GM21576 (cell line): Measurements from ENCODE around the gene TNFAIP2.
A peak's percentile ranks its signal among the peaks of the same experiment; 100 is the strongest.

ENCODE experiments used
- ATAC-seq: cut with Tn5 transposase; IDR thresholded peaks from one replicate; pipeline ENCODE4 v1.9.1; 2021; ENCODE audit warnings: mild to moderate bottlenecking, moderate library complexity; ENCODE audit not compliant: unreplicated experiment

Gene TNFAIP2

DNA sequence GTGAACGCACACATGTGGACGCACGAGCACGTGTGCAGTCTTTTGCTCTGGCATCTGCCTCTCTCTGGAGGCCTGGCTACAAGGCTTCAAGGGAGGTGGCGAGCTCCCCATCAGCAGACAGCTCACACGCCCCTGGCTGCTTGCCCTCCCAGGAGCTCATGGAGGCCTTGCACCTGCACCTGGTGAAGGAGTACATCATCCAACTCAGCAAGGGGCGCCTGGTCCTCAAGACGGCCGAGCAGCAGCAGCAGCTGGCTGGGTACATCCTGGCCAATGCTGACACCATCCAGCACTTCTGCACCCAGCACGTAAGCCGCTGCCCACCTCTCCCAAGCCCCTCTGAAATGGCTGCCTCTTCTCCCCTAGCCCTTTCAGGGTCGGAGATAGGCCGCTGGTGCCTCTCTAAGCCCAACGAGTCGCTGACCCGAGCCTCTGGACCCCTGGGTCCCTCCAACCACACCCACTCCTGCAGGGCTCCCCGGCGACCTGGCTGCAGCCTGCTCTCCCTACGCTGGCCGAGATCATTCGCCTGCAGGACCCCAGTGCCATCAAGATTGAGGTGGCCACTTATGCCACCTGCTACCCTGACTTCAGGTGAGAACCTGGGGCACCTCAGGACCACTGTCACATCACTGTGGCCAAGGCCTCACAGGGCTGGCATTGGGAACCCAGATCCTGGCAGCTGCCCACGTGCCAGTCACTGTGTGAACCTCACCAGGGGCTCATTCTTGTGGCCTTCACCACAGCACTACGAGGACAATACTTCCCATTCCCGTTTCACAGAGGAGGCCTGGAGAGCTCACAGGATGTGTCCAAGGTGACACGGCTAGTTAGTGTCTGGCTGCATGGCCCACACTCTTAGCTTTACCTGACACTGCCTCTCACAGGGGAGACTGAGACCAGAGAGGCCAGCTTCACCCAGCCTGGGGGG lies 10.2 kb downstream of the TNFAIP2 start:
- ATAC-seq, result no peak

DNA sequence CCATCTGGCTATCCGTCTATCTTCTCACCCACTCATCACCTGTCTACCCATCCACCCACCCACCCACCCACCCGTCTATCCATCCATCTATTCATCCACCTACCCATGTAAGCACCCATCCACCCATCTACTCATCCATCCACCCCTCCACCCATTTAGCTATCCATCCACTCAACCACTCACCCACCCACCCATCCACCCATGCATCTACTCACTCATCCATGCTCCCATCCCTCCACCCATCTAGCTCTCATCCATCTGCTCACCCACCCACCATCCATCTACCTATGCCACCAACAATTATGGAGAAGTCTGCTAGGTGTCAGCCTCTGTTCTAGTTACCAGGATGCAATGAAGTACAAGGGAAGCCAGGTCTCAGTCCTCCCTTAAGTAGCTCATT lies 11.1 kb downstream of the TNFAIP2 start:
- ATAC-seq, result no peak

GRCh38 chr14:103134919-103135318 lies 11.7 kb downstream of the TNFAIP2 start:
- ATAC-seq, result no peak

DNA sequence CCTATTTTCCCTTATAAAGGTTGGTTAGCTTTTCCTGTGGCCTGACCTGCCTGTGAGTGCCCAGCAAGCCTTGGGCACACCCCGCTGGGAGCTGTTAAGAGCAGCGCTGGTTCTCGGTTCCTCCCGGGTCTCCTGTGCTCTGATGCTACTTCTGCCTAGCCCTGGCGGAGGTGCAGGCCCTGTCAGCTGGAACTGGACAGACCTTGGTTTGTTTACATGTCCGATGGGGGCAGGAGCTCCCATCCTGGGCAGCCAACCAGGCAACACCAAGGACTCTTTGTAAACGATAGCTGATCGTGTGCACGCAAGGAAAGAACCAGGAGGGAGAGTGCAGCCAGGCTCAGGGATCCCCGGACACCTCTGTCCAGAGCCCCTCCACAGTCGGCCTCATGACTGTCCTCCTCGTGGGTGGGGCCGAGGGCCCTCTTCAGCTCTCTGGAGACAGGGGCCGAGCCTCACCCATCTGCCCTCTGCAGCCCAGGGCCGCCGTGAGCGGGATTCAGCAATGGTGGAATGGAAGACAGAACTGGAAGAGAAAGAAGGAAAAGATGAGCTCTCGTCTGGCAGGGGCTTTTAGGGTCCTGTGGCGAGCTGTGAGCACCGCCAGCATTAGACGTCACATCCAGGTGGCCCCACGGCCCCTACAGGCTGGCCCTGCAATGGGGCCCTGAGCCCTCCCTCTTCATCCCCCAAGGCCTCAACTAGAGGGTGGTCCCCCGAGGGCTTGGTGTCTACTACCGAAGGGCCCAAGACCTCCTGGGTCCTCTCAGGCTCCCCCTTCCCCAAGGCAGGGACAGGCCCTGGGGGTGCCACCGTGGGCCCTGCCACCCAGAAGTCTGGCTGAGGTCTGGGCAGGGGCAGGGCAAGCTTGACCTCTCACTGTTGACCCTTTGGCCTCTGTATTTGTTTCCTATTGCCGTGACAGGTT lies 12.3 kb downstream of the TNFAIP2 start:
- no peak for ATAC-seq

DNA sequence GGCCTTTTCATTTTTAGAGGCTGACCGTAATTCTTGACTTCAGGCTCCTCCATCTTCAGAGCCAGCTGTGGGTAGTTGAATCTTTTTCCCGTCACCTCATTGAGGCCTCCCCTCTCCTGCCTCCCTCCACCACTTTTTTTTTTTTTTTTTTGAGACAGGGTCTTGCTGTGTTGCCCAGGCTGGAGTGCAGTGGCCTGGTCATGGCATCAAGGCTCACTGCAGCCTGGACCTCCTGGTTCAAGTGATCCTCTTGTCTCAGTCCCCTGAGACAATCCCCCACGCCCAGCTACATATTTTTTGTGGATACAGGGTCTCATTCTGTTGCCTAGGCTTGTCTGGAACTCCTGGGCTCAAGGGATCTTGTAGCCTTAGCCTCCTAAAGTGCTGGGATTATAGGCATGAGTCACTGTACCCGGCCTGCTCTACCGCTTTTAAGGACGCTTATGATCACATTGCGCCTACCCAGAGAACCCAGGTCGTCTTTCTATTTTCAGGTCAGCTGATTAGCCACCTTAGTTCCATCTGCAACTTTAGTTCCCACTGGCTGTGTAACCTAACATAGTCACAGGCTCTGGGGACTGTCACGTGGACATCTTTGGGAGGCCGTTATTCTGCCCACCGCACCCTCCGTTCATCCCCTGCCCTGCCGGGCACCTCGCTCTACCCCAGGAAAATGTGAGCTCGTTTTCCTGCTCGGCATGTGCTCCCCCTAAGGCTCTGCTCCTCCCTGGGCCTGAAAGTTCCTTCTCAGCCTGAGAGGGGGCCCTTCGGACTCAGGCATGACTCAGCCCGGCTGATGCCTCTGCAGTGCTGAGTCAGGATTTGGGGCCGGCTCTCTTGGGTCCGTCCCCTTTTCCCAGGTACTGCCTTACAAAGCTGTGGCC lies 13.4 kb downstream of the TNFAIP2 start:
- no peak for ATAC-seq

GRCh38 chr14:103137689-103138300 lies 14.5 kb downstream of the TNFAIP2 start:
- ATAC-seq, result no peak

DNA sequence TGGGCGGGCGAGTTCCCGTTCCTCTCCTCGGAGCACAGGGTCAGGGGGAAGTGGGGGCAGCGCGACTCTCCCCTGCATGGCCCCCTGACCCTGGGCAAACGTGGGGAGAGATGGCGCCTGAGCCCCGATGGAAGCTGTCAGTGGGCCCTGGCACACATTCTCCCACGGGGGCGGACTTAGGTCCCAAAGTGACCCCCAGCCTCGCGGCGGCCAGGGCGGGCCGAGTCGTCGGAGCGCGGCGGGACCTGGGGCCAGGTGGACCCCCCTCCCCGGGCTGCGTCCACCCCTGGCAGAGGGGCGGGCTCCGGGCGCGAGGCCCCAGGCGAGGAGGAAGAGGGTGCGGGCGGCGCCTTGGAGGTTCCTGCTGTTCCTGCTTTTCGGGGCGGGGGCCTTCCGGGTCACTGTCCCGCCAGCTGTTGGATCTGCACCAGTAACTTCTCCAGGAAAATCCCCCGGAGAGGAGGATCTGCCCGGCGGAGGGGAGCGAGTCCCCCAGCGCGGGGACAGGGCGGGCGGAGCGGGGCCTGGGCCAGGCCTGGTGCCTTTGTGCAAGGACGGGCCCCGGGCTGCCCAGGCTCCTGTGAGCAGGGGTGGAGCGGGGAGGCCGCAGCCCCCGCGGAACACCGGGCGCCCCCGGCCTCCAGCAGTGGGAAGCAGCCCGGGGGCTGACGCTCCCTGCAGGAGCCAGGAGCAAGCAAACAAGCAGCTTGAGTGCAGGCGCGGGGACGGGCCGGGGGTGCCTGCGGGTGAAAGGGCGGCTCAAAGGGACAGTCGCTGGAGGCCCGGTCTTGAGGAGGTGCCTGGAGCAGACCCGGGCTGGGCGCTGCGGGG lies 15.3 kb downstream of the TNFAIP2 start:
- ATAC-seq, result no peak

- no peak for ATAC-seq
Measured at GRCh38 chr14:103139132-103140025, 16.1 kb downstream of the TNFAIP2 start.

GRCh38 chr14:103140316-103141109 lies 17.3 kb downstream of the TNFAIP2 start:
- peak; percentile 52 for ATAC-seq

DNA sequence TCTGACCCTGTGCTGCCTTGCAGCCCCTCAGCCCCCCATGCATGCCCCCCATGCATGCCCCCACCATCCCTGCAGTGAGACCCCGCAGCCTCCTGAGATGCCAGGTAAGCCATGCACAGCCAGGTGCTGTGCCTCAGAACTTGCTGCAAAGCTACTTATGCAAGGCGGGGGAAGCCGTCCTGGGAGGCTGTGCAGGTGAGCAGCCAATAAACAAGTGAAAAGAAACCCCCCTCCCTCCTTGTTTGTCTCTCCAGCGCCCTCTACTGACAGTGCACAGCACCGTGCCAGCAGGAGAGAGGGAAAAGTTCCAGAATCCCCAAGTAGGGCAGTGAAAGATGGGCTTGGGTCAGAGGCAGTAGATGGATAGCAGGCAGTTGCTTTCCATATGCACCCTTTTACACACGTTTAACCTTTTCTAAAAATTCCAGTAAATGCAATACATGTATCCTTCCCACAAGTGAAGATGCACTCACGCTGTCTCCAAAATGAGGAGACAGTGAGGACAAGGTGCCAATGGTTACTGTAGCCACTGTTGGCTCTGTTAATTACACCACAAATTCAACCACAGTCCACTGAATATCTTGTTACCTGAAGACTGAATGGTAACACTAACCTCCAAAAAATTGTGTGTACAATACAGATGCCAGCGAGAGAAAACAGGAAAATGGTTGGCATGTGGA lies 18.0 kb downstream of the TNFAIP2 start:
- peak; percentile 36 for ATAC-seq

- no peak for ATAC-seq
Measured at GRCh38 chr14:103142026-103142425, 18.8 kb downstream of the TNFAIP2 start.

DNA sequence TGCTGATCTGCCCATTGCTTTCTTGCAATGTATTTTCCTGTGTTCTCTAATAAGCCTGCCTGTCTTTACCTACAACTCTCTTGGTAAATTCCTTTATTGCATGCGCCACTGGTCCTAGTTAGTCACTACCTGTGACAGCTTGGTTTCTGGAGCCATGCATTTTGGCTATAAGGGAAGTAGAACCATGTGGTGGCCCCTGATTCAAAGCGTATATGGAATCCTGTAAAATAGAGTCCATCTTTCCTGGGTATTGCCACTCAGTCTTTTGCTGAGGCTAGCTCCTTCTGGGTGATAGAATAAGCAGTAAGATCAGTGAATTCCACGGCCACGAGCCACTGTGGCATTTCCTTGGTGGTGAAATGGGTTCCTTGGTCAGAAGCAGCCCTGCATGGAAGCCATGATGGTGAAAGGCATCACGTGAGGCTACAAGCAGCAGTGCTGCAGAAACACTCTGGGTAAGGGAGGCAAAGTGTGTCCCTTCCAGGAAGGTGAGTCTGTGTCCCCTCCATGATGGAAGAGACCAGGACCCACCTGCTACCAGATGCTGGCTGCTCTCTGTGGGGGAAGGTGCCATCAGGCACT lies 19.6 kb downstream of the TNFAIP2 start:
- ATAC-seq, result no peak

DNA sequence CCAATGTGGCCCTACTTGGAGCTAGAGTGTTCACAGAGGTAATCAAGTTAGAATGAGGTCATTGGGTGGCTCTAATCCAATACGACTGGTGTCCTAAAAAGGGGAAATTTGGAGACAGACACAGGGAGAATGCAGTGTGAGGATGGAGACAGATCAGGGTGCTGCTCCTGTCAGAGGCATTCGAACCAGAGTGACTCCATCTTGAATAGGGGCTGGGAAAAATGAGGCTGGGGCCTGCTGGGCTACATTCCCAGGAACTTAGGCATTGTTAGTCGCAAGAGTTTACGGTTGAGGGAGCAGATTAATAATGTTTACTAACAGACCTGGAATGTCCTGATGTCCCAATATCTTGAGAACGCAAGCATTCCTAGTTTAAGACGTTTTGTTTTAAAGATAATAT lies 20.2 kb downstream of the TNFAIP2 start:
- ATAC-seq, result no peak

GRCh38 chr14:103144085-103144484 lies 20.8 kb downstream of the TNFAIP2 start:
- ATAC-seq, result no peak

DNA sequence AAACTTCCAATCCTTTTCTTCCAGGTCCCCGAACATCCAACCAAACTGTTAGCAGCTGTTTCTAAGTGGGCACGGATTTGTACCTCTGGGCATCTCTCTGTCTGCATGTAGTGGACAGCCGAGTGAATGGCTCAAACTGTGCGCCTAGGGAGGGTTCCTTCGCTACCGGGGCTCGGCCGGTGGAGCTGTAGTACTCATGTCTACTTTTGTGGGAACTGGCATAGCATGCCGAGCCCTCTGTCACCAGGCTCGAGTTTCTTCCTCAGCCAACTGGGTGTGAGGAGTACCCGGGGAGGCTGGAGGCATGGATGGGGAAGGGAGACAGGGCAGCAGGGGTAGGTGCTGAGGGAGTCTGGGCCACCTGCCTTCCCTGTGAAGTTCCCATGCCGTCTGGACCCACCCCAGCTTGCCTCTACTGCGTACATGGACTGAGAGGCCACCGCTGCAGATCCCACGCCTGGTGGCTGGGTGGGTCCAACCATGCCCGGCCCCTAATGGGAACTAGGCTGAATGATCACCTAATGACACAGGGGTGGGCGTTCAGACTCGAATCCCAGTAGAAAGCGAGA lies 23.0 kb downstream of the TNFAIP2 start:
- ATAC-seq, result no peak
